HepG2 (cell line): ENCODE measurements around the gene CCDC33. TPM values are rescaled to one million over a fixed set of nuclear protein-coding genes. Genes with fewer than 3 reads are reported as not detected.

Source experiments
- ATAC-seq: fragments of 200-7000 bp; cut with Tn5 transposase; 3 replicates; pipeline ENCODE4 v1.9.1; 2020; ENCODE audit warnings: mild to moderate bottlenecking, moderate library complexity
- BruUV-seq: library from RNA; stranded (reverse); fragments of 400-500 nt; replicated peaks from 2 replicates; lab custom pipeline; 2021; lab: Mats Ljungman, UMichigan
- CTCF ChIA-PET: fragments of 300-600 bp; formaldehyde crosslinking; extraction: SDS; loops from one replicate; lab custom pipeline; 2021; ENCODE audit warnings: low total read pairs, inconsistent platforms, low intra/inter-chr PET ratio; lab: Yijun Ruan, JAX
- POLR2A ChIA-PET: fragments of 350-600 bp; sonication (Branson Sonifier 250); formaldehyde crosslinking; loops from one replicate; lab custom pipeline; 2020; ENCODE audit warnings: antibody characterized with exemption, inconsistent platforms; lab: Yijun Ruan, JAX
- DNase-seq: peaks from one replicate; pipeline ENCODE4 v3.0.0-alpha.2; 2015; ENCODE audit warnings: low spot score
- FAIRE-seq: peaks from 3 replicates; lab custom pipeline; 2011; peaks lifted over from hg19 to GRCh38; lab: Jason Lieb, UNC
- H2AFZ ChIP-seq: one replicate; pipeline ENCODE4 v1.6.1; 2011; ENCODE audit warnings: low read length, inconsistent platforms
- H3K27ac ChIP-seq: fragments of 300-600 bp; 3 replicates; pipeline ENCODE4 v1.8.0; 2011; ENCODE audit warnings: mixed run types, mild to moderate bottlenecking, mixed read lengths, low read length, inconsistent platforms; ENCODE audit not compliant: insufficient read depth; ENCODE audit errors: extremely low read length
- H3K27me3 ChIP-seq, 2 experiments: fragments of 200-600 bp in 1 of 2; 2 replicates in 1 of 2; 3 replicates in 1 of 2; pipeline versions ENCODE4 v1.6.0 to v1.8.0; 2011; ENCODE audit warnings: low read length in 2 of 2, mild to moderate bottlenecking in 2 of 2, moderate library complexity in 2 of 2, inconsistent platforms in 1 of 2; ENCODE audit not compliant: insufficient read depth in 2 of 2, control insufficient read depth in 1 of 2
- H3K36me3 ChIP-seq, 2 experiments: fragments of 200-600 bp in 1 of 2; replicated peaks in 1 of 2; 2 replicates in 1 of 2; 3 replicates in 1 of 2; pipeline versions ENCODE4 v1.5.1 to v1.8.0; 2011; ENCODE audit warnings: low read length in 2 of 2, inconsistent platforms in 1 of 2; ENCODE audit not compliant: insufficient read depth in 2 of 2, control insufficient read depth in 1 of 2
- H3K4me1 ChIP-seq: 2 replicates; pipeline ENCODE4 v1.5.1; 2012; ENCODE audit warnings: low read length, inconsistent platforms; ENCODE audit not compliant: insufficient read depth
- H3K4me2 ChIP-seq: 2 replicates; pipeline ENCODE4 v1.6.0; 2011; ENCODE audit warnings: low read depth, low read length, inconsistent platforms
- H3K4me3 ChIP-seq, 3 experiments: fragments of 200-600 bp in 1 of 3; sonication (generic), shearing (Covaris generic) in 1 of 3; replicated peaks in 1 of 3; 2 replicates each; pipeline ENCODE4 v1.5.1; 2011 to 2016; ENCODE audit warnings: low read length in 3 of 3, inconsistent platforms in 2 of 3, low read depth in 2 of 3, mild to moderate bottlenecking in 2 of 3, control low read depth in 1 of 3, mixed read lengths in 1 of 3; ENCODE audit not compliant: insufficient read depth in 1 of 3
- H3K79me2 ChIP-seq: one replicate; pipeline ENCODE4 v1.6.1; 2011; ENCODE audit warnings: low read length, inconsistent platforms; ENCODE audit not compliant: insufficient read depth
- H3K9ac ChIP-seq: 2 replicates; pipeline ENCODE4 v1.6.0; 2011; ENCODE audit warnings: mild to moderate bottlenecking, low read depth, low read length, inconsistent platforms; ENCODE audit not compliant: insufficient read depth
- H3K9me3 ChIP-seq: 2 replicates; pipeline ENCODE4 v1.5.1; 2012; ENCODE audit warnings: mild to moderate bottlenecking, low read length
- H4K20me1 ChIP-seq: 2 replicates; pipeline ENCODE4 v1.6.0; 2011; ENCODE audit warnings: inconsistent platforms, mild to moderate bottlenecking, low read length, moderate library complexity; ENCODE audit not compliant: insufficient read depth
- IKZF5 ChIP-seq: IDR thresholded peaks from 2 replicates; pipeline ENCODE4 v1.6.1; 2018; ENCODE audit warnings: missing genetic modification reagents, mild to moderate bottlenecking, missing compliant biosample characterization
- KDM5B ChIP-seq: sonication (generic); formaldehyde crosslinking; IDR thresholded peaks from 2 replicates; pipeline ENCODE4 v1.4.0; 2020; ENCODE audit warnings: missing genetic modification reagents, mild to moderate bottlenecking, borderline replicate concordance
- KMT2A ChIP-seq: sonication (generic); formaldehyde crosslinking; IDR thresholded peaks from 2 replicates; pipeline ENCODE4 v1.4.0; 2020; ENCODE audit warnings: missing genetic modification reagents
- MXD3 ChIP-seq: IDR thresholded peaks from 2 replicates; pipeline ENCODE4 v1.6.1; 2016; ENCODE audit warnings: mild to moderate bottlenecking, missing biosample characterization, missing genetic modification reagents
- NBN ChIP-seq: fragments of 450-650 bp; conservative IDR thresholded peaks from 2 replicates; pipeline ENCODE4 v1.6.1; 2017
- NR2F1 ChIP-seq, 2 experiments: fragments of 450-650 bp in 1 of 2; formaldehyde crosslinking in 1 of 2; IDR thresholded peaks; 2 replicates each; pipeline versions ENCODE4 v1.5.0 to v1.6.1; 2016 to 2020; ENCODE audit warnings: mild to moderate bottlenecking in 1 of 2, missing compliant biosample characterization in 1 of 2, missing genetic modification reagents in 1 of 2, moderate library complexity in 1 of 2
- RFX5 ChIP-seq: IDR thresholded peaks from 2 replicates; pipeline ENCODE4 v1.6.1; 2011; ENCODE audit warnings: low read depth, low read length, improper control_type of control experiment
- SNAPC2 ChIP-seq: sonication (generic); formaldehyde crosslinking; IDR thresholded peaks from 2 replicates; pipeline ENCODE4 v1.8.1; 2022; ENCODE audit warnings: mild to moderate bottlenecking, missing genetic modification reagents
- SNAPC5 ChIP-seq: sonication (generic); formaldehyde crosslinking; IDR thresholded peaks from 2 replicates; pipeline ENCODE4 v1.8.1; 2023; ENCODE audit warnings: mild to moderate bottlenecking, missing genetic modification reagents, borderline replicate concordance
- SNRNP70 ChIP-seq: fragments of 200-400 bp; formaldehyde crosslinking; IDR thresholded peaks from 2 replicates; pipeline ENCODE4 v1.6.1; 2017; ENCODE audit warnings: mild to moderate bottlenecking, low read depth, low read length, moderate library complexity
- SRSF9 ChIP-seq: fragments of 200-400 bp; formaldehyde crosslinking; IDR thresholded peaks from 2 replicates; pipeline ENCODE4 v1.6.1; 2018; ENCODE audit warnings: borderline replicate concordance, mild to moderate bottlenecking, low read depth, low read length; ENCODE audit not compliant: insufficient read depth, poor library complexity, severe bottlenecking
- TFDP1 ChIP-seq: IDR thresholded peaks from 2 replicates; pipeline ENCODE4 v1.6.1; 2016; ENCODE audit warnings: missing compliant biosample characterization, missing genetic modification reagents, borderline replicate concordance
- TRIM24 ChIP-seq: sonication (generic); formaldehyde crosslinking; IDR thresholded peaks from 2 replicates; pipeline ENCODE4 v1.8.0; 2022; ENCODE audit warnings: mild to moderate bottlenecking, missing genetic modification reagents
- TSC22D2 ChIP-seq: sonication (generic); formaldehyde crosslinking; IDR thresholded peaks from 2 replicates; pipeline ENCODE4 v1.5.1; 2020; ENCODE audit warnings: missing genetic modification reagents, mild to moderate bottlenecking, borderline replicate concordance
- ZBTB3 ChIP-seq: sonication (generic); formaldehyde crosslinking; IDR thresholded peaks from 2 replicates; pipeline ENCODE4 v1.4.0; 2020; ENCODE audit warnings: low read depth, mild to moderate bottlenecking, moderate library complexity, missing genetic modification reagents, borderline replicate concordance
- ZNF574 ChIP-seq: sonication (generic); formaldehyde crosslinking; IDR thresholded peaks from 2 replicates; pipeline ENCODE4 v1.4.0; 2020; ENCODE audit warnings: missing genetic modification reagents
- ZNF607 ChIP-seq: sonication (generic); formaldehyde crosslinking; IDR thresholded peaks from 2 replicates; pipeline ENCODE4 v1.5.1; 2020; ENCODE audit warnings: missing genetic modification reagents, mild to moderate bottlenecking, borderline replicate concordance
- ZNF709 ChIP-seq: sonication (generic); formaldehyde crosslinking; IDR thresholded peaks from 2 replicates; pipeline ENCODE4 v1.5.0; 2020; ENCODE audit warnings: mild to moderate bottlenecking, missing genetic modification reagents
- WGBS: methylation state at CpG from one replicate; pipeline ENCODE4 v1.1.6; 2017; ENCODE audit warnings: low lambda C conversion rate; 5-methylcytosine and 5-hydroxymethylcytosine counted together
- in situ Hi-C: cut with HindIII; loops from 2 replicates; pipeline ENCODE4 v1.10.0; 2017; ENCODE audit warnings: low pct_unique_long_range_greater_than_20kb; ENCODE audit not compliant: extremely low pct_ligation_motif_present
- intact Hi-C: fragments of 100-400 bp; cut with micrococcal nuclease; formaldehyde crosslinking; loops from one replicate; pipeline ENCODE4 v1.10.0; 2022; ENCODE audit not compliant: unreplicated experiment
- polyA plus RNA-seq, 8 experiments: library from polyadenylated mRNA; depleted of rRNA in 3 of 8; stranded (reverse) in 7 of 8; unstranded in 1 of 8; fragments of >200 nt; fragmentation: Illumina TruSeq in 4 of 8; extraction: Trizol in 4 of 8; gene quantifications; 2 replicates each; pipeline versions ENCODE4 v1.2.1 to v1.2.3, GENCODE V29; 2011 to 2016; ENCODE audit warnings: low read depth in 4 of 8, missing spikeins in 1 of 8, mixed read lengths in 1 of 8; ENCODE audit not compliant: insufficient read depth in 1 of 8
- total RNA-seq, 5 experiments: library from RNA; depleted of rRNA; stranded (reverse); fragments of >200 nt; fragmentation: Illumina TruSeq; extraction: Trizol; gene quantifications; 2 replicates each; pipeline ENCODE4 v1.2.3, GENCODE V29; 2016; ENCODE audit warnings: low read depth in 1 of 5

The CCDC33 gene
- total and polyA plus RNA-seq, 2 of the 13 experiments (the other 11 are each of a cell fraction or from before 2014, with no cell fraction given), result 0.30 TPM; not detected in 1

GRCh38 chr15:74234598-74234875 is 1.6 kb upstream of the CCDC33 start (continued):
- TF ChIP-seq ZNF574 (CRISPR knock-in tag) (no peak), TRIM24 (CRISPR knock-in tag) (no peak), SNAPC2 (CRISPR knock-in tag) (no peak), TSC22D2 (CRISPR knock-in tag) (no peak), IKZF5 (CRISPR knock-in tag) (no peak)

GRCh38 chr15:74239051-74239705 is 3.1 kb downstream of the CCDC33 start:
- Histone ChIP-seq H3K9ac (no peak overlapping the region), H3K79me2 (no peaks in the 10 kb centered on the region), H3K4me3 (no peak overlapping the region), H2AFZ (no peak overlapping the region), H3K27me3 (peaks cover 2 to 19% of the 10 kb centered on the region in 2 experiments; a peak in 4 of 5 replicates), H4K20me1 (no peaks in the 10 kb centered on the region), H3K9me3 (no peaks in the 10 kb centered on the region), H3K4me1 (peaks cover 13% of the 10 kb centered on the region; the same call in 1 of the 2 replicates), H3K4me2 (no peak overlapping the region), H3K36me3 (no peaks in the 10 kb centered on the region), H3K27ac (no peak overlapping the region)
- intact Hi-C loops (no loop called here), in situ Hi-C loops (no loop called here)
- 10% methylated on average over 5 of the region's 6 CpGs for WGBS
- no TSS peak for BruUV-seq
- CTCF ChIA-PET, result no interaction called here
- FAIRE-seq (no peak), ATAC-seq (no peak), DNase-seq (no peak)
- POLR2A ChIA-PET, result no interaction called here
- no peak for TF ChIP-seq TFDP1 (CRISPR knock-in tag)
- no peak for TF ChIP-seq NBN
- TF ChIP-seq RFX5, result no peak
- no peak for TF ChIP-seq MXD3 (CRISPR knock-in tag)
- no peak for TF ChIP-seq NR2F1 (CRISPR knock-in tag; IDR thresholded peaks at IDR 0.05)
- no peak for TF ChIP-seq KDM5B (CRISPR knock-in tag)
- TF ChIP-seq SRSF9, result no peak
- TF ChIP-seq ZNF709 (CRISPR knock-in tag), result no peak
- TF ChIP-seq ZBTB3 (CRISPR knock-in tag), result no peak
- no peak for TF ChIP-seq SNAPC5
- TF ChIP-seq ZNF607 (CRISPR knock-in tag), result no peak
- TF ChIP-seq KMT2A, result no peak
- TF ChIP-seq SNRNP70, result no peak
